DMS53 treated with DMSO at 0.1 percent for 48 hours (cell line): ENCODE results near the gene CASP1.

Source experiments
- DNase-seq: peaks from one replicate; lab custom pipeline; 2025; ENCODE audit not compliant: unreplicated experiment; lab: John Stamatoyannopoulos, UW

Gene CASP1

GRCh38 chr11:104995001-104995408 lies 39.9 kb downstream of the CASP1 start:
- DNase-seq, result peak; percentile 91

- DNase-seq, result no peak
Measured at GRCh38 chr11:104992781-104993180, 42.2 kb downstream of the CASP1 start.

GRCh38 chr11:104991994-104992393 lies 43.0 kb downstream of the CASP1 start:
- DNase-seq, result no peak

DNA sequence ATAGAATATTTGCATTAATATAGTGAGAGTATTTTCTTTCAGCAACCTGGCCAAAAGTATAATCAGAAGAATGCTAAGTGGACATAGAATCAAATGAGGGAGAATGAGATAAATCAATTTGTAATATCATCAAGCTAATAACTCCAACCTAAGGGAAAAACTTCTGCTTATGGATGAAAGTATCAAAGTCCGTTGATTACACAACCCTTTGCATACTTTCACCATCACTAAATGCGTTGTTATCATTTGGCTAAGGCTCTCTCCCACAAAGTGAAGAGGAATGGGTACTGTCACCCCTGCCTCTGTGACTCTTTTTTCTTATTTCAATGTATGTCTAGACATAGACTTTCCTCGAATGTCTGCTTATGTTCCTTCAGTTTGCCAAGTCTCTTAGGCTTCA lies 50.1 kb downstream of the CASP1 start:
- DNase-seq, result no peak

DNA sequence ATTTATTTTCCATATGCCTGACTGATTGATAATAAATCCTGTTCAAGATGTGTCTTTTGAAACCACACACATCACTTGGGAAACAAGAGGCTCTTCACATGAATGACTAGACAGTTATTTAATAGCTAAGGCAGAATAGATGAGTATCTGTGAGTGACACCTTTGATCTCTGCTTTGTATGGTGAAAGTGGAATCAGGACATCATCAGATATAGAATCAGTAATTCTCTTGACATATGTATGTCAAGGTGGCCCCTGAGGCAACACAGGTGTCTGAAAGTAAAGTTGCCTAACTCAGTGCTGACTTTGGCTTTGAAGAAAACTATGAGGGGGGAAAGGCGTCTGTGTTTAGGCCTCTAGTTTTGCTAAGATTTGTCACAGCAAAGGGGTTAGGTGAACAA lies 55.1 kb downstream of the CASP1 start:
- DNase-seq, result peak; percentile 13
